ENCODE data around the gene GRAMD1B.

GRCh38 chr11:123517559-123518364 is 87.7 kb downstream of the GRAMD1B start:
- TF ChIP-seq, protein P1, sequence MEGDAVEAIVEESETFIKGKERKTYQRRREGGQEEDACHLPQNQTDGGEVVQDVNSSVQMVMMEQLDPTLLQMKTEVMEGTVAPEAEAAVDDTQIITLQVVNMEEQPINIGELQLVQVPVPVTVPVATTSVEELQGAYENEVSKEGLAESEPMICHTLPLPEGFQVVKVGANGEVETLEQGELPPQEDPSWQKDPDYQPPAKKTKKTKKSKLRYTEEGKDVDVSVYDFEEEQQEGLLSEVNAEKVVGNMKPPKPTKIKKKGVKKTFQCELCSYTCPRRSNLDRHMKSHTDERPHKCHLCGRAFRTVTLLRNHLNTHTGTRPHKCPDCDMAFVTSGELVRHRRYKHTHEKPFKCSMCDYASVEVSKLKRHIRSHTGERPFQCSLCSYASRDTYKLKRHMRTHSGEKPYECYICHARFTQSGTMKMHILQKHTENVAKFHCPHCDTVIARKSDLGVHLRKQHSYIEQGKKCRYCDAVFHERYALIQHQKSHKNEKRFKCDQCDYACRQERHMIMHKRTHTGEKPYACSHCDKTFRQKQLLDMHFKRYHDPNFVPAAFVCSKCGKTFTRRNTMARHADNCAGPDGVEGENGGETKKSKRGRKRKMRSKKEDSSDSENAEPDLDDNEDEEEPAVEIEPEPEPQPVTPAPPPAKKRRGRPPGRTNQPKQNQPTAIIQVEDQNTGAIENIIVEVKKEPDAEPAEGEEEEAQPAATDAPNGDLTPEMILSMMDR (conservative IDR thresholded peaks at IDR 0.05; ENCODE audit: low read length): no peak
- TF ChIP-seq EZH2phosphoT487 (IDR thresholded peaks at IDR 0.05; ENCODE audit: borderline replicate concordance): no peak

Data from Loucy (cell line).